Stimulated activated CD8-positive, alpha-beta memory T cell treated with anti-CD3 and anti-CD28 coated beads, Interleukin-4, amount 100 ng/mL, for 4 hours (primary cell): Measurements from ENCODE around the gene CACNA2D3.

Experiments
- DNase-seq, 2 donors: peaks; one replicate each; pipeline ENCODE4 v3.0.0-alpha.2; 2020; ENCODE audit warnings: low read depth in 2 of 2, low spot score in 1 of 2

CACNA2D3 gene

DNA sequence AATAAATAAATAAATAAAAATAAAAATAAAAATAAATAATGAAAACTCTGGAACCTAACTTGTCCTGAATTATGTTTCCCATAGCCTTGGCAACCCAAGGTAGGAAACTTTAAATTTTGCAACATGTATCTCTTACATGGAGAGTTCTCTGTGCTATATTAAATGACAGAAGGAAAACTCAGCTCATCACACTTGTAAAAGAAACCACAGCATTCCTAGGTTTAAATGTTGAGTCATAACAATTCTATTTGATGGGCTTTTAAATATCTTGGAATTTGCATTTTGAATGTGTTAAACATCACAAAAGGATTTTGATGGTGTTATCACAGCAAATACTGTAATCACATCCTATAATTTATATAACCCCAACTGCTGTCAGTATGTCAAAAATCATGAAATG is 661.3 kb downstream of the CACNA2D3 start:
- no peak for DNase-seq

DNA sequence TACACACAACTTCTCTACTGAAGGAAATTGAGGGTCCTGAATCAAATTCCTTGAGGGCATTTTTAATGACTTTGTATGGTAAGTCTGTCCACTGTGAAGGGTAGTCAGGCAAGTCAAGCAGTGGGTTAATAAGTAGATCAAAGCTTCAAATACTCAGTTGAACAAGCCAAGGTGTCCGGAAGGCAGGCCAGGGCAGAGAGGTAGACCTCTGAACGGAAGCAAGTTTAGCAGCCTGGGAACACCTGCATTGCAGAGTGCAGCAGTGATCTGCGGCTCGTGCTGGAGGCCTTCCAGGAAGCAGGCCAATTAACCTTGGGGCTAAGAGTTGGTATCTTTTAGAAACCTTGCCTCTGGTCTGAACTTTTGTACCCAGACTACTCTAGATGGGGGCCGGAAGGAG is 661.7 kb downstream of the CACNA2D3 start:
- no peak for DNase-seq

DNA sequence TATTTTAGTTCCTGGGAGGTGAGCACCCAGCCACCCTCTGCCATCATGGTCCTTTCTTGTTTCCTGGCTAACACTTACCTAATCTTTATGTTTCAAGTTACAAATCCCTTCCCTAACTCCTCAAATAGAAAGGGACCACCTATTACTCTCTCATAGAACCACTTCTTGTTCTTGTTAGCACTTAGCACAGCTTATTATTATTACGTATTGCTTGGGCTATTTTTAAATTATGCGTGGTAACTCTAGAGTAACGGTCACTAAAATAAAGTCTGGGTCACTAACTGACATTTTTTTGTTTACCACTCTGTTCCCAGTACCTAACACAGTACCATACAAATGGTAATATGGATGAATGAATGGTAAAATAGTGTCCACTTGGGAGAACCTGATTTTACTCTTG is 663.6 kb downstream of the CACNA2D3 start:
- DNase-seq = no peak

DNA sequence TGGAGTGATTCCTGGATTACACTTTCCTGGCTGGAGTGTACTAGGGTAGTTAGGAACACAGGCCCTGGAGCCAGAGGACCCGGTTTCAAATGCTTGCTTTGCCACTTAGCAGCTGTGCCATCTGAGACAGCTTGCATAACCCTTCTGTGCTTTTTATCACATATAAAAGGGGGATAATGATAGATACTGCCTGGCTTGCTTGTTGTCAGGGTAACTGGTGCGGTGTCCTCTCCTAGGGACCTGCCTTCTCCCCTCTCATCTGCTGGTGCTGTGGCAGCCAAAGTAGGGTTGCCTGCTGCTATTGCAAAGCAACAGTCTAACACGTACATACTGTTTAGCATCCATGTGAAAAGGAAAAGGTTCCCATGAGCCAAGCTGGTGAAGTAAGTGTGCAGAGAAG is 667.7 kb downstream of the CACNA2D3 start:
- no peak for DNase-seq

DNA sequence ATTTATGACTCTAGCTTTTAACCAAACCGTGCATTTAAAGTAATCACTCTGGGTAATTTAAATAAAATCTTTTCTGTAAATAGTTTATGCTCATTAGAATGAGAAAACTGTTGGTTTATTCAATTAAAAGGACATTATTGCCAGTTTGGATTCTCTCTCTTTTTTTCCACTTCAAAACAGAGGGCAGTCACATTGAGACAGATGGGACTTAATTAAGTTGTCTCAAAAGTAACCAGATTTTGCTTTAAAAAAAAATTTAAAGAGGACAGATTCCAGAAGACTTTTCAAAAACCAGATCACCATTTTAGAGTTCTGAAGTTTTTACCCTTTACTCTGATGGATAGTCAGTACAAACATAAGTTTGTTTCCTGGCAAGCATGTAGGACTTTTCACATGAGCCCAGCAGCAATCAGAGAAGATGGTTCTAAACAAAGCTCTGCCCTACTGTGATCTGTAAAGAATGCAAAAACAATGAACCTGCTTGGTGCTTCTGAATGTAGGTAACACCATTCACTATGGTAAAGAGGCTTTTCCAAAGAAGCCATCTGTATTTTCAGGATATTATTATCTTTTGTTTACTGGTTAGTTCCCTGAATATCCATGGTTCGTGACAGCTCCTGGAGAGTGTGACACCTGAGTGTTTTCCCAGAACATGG is 669.3 kb downstream of the CACNA2D3 start:
- no peak for DNase-seq

DNA sequence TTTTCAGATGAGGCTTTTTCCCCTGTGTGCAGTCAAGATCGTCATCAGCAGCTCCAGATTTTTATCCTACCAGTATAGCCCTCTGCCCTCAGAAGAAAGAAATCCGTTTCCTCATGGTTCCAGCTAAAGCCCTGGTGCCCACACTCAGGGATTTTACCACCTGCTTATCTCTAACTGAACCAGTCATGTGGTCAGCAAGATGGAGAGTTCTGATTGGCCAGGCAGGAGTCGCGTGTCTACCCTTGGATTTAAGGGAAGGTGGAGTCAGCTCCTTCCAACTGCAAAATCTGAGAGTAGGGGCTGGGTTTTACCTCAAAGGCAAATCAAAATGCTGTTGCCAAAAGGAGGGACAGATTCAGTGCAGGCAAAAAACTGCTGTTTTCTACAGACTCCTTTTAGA is 670.2 kb downstream of the CACNA2D3 start:
- no peak for DNase-seq

DNA sequence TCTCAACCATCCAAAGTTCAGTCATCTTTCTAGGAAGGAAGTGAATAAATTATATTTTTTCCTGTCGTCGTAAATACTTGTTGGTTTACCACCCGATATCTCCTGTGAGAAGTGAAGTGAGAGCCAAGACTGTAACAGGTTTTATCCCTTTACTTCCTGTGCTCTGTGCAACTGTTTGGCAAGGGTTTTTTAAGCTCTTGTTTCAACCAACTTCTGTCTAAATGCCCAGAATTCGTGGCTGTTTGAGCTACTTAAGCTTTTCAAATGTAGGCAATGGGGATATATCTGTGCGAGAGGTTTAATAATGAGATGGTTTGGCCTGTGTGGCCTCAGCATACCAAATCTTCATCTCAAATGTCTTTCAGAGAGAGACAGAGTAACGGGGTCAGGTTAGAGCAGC is 670.8 kb downstream of the CACNA2D3 start:
- no peak for DNase-seq

DNA sequence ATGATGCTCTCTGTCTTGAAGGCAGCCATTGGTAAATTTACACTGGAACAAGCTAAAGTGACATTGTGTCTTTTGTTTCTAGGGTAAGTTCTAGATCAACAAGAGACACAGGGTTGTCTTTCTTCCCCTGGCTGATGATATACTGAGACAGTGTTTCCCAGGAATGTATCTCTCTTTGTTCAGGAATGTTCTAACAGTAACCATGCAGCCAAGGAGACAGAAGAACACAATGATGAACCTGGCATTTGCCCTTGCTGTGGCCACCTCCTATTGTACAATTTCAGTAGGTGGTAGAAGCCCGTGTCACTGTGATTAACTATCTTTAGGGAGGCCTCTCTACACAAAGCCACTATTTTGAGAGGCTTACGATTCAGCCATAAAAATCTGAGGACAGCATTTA is 674.8 kb downstream of the CACNA2D3 start:
- no peak for DNase-seq

DNA sequence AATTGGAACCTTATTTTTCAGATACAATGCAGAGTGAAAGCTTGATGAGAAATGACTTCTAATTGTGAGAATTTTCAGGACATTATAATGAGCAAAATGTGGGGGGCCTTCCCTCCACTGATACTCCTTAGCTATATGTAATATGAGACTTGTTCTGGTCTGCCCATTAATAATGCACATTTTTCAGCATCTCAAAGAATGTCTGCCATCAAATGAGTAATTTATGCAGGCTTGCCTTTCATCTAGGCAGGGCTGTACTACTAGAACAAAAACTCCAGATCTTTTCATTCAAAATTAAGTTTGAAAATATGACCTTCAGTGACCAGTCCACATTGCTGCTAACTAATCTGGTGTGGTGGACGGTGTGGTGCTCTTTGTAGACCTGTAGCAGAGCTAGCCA is 678.1 kb downstream of the CACNA2D3 start:
- DNase-seq = no peak

DNA sequence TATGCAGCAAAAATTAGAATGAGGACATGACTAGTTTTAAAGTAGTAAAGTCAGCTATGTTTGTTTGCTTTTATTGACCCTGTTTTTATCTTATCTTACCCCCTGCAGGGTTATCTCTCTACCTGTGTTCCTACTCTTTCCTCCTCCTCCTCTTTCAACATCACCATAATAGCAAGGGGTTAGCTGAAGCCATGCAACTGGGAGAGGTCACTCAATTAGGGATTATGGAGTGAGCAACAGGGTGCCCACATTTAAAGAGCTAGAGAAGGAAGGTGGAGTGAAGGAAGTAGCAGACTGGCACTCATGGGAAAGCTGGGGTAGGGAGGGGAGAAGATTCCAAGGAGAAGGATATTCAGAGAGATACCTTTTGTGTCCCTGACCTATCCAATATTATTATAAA is 679.6 kb downstream of the CACNA2D3 start:
- DNase-seq = no peak

DNA sequence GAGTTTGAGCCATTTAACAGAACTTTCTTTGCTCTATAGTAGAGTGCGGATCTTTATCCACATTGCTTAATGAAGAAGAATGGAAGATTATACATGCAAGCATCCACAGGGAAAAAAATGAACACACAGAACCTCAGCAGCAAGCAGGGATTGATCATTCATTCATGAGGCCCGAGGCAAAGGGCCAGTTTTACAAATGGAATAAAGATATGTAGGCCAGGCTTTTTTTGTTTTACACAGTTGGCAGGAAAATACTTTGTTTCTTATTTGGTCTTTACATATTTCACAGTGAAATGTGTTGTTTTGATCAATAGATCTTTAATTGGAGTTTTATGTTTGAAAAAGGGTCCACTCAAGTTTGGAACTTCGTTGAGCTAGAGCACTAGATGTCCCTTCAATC is 688.0 kb downstream of the CACNA2D3 start:
- no peak for DNase-seq

DNA sequence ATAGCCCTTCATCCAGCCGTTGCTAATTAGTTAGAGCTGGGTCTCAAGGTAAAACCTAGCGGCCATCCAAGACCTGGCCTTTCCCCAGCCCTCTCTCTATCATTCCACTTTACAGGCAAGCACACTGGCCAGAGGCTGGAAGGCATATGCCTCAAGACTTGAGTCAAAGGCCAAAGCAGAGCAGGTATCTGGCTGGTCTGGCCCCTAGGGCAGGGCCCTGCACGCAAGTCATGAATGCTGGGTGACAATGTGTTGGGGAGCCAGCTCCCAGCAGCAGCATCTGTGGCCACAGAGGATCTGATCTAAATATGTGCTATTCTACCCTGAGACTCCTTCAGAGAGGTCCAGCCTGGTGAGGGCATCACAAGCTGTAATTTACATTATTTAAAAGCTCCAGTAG is 691.9 kb downstream of the CACNA2D3 start:
- no peak for DNase-seq

DNA sequence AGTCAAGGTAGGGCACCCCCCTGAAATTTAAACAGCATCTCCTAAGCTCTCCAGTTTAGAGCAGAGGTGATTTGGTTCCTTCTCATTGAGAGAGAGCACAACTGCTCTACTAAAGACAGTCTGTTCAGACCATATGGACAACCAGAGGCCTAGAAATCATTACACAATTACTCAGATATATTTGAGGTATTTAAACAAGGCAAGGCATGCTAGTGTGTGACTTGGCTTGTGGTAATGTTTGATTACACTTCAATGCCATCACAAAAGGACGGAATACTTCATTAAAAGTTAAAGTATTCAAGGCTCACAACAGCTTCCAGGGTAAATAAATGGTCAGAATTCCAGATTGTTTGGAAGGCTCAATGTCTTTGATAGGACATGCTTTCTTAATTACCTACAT is 695.3 kb downstream of the CACNA2D3 start:
- no peak for DNase-seq

DNA sequence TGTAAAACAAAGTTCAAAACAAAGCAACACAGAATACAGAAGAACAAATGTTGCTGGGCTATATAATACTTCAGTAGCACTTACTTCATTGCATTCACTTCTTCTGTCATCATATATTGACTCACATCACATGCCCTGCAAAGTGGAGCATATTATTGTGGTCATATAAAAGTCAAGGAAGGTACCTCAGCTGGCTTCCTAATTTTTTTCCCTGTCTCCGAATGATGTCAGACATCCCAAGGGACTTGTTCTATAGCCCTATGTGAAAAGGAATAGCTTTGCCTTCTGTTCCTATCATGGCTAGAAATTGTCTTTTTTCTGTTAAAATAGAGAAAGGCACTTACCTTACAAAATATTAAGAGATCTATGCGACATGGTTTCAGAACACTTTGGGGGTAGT is 696.1 kb downstream of the CACNA2D3 start:
- no peak for DNase-seq

DNA sequence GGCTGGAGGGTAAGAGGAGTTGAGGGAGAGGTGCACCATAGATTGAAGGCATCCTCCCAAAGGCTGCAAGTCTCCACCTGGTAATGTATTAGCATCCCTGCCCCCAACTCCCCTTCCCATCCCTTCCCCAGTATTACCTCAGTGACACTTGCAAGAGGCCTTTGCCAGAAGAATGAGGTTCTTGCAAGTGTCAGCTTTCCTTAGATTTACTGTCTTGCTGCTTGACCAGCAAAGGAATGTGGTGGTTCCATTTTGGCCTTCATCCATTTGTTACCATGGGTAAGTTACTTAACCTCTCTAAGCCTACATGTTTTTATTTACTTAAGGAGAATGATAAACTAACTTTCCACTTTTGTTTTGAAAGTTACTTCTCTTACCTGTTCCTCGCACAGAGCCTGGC is 696.6 kb downstream of the CACNA2D3 start:
- no peak for DNase-seq

DNA sequence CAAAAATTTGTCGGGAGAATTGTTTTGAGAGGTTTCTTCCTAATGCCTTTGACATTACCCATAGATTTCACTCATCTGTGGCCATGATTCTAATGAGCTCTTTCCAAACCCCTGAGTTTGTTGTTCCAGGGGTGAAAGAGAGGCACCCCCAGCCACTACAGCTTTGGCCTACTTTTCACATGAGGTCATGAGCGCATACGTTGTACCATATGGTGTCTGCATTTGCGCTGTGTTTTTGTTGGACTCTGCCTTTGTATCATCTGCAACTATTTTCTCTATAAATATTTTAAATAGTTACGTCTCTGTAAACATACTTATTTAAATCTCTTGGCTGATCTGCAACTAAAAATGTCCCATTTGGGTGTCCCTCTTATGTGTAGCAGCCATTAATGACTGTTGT is 697.6 kb downstream of the CACNA2D3 start:
- DNase-seq = no peak

DNA sequence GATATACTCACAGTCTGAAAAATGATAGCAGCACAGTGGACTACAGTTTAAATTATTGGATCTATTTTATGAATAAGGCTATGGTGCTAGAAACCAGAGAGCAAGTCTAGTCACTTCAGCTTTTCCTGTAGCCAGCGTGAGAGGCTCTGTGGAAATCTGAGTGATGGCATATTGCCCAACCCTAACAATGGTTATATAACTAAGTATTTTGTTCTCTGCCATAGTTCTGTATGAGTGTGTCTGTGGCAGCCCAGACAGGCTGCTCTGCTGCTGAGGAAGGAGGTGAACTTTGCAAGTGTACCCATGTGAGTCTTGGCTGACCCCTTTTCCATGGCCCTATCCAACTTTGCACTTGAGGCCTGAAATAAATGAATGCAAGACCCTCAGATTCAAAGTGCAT is 699.9 kb downstream of the CACNA2D3 start:
- no peak for DNase-seq

DNA sequence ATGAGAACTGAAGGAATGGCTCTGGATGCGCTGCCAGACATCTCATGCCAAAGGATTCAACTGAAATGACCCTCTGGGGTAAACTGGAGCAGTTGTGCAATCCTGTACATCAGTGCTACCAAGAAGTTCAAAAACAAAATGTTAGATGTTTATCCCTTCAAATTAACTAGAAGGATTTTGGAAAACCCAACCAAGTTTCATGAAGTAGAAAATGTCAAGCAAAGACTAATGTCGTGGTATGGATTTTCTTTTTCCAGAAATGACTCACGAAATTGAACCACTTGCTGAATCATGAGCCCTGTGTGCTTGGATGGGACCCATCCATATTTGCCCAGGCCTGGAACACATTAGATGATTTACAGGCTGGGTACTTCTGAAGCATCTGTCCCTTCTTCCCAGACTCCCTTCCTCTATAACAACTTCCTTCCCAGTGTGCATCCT is 703.9 kb downstream of the CACNA2D3 start:
- DNase-seq = no peak

DNA sequence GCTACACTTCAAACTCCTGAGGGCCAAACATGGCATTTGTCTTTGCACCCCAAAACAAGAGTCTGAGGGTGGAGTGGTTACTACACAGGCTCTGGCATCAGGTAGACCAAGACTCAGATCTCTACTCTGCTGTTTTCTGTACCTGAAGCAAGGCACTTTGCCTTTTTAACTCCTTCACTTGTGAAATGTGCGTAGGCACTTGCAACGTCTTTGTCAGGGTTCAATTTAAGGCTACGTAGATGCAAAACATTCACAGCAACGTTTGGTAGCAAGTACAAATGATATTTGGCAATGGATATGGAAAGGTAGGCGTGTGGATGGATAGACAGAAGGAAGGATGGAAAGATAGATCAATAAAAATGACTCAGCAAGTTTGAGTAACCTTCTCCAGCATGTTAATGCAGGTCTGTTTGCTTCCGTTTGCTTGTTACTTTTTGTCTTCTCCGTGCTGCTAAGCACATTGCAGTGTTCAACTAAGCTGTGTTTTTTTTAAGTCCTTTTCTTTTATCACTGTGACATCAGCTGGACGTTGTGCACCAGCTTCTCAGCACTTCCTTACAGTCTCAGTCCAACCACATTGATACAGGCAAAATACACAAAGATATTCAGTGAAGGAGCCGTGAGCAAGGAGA is 704.8 kb downstream of the CACNA2D3 start:
- no peak for DNase-seq

DNA sequence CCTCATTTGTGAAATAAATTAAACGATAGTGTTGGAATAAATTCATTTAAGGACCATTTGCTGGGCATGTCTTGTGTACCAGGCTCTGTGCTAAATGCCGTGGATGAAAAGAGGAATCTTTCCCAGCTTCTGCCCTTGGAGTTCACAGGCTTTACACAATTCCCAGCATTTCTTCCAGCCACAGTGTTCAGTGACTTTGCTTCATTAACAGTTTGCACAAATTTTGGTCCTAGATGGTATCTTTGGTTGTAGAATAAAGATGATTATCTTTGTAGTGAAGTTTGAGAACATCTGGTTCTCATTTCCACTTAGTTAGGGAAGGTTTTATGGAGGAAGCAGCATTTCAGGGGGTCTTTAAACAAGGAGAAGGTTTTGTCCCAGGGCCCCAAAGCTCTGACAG is 705.4 kb downstream of the CACNA2D3 start:
- no peak for DNase-seq

DNA sequence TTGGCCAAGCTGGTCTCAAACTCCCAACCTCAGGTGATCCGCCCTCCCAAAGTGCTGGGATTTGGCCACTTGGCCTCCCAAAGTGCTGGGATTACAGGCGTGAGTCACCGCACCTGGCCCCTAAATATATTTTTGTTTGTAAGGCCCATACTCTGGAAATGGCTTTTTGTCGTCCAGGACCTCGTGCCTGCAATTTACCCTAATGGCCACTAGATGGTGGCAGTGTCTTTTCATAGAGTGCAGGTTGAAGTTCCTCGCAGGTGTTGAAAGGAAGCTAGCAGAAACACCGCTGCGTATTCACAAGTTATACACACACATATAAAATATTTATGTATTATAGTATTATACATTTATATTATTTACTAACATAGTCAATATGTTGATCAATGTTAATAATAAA is 708.3 kb downstream of the CACNA2D3 start:
- no peak for DNase-seq

DNA sequence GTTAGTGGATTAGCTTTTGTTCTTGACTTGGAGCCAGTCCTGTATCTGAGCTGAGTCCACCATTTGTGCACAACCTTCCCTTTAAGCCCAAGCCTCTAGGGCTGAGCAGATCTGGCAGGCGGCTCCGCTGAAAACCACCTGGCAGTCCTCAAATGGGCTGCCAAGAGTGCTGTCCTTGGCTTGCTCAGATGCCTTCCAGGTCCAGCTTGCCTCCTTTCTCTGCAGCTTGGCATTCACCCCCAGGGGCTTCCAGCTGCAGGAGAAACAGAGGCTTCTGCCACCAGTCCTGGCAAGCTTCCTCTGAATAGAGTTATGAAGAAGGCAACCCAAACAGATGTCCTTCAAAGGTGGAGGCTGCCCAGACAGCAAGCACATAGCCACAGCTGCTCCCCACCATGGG is 708.8 kb downstream of the CACNA2D3 start:
- no peak for DNase-seq

DNA sequence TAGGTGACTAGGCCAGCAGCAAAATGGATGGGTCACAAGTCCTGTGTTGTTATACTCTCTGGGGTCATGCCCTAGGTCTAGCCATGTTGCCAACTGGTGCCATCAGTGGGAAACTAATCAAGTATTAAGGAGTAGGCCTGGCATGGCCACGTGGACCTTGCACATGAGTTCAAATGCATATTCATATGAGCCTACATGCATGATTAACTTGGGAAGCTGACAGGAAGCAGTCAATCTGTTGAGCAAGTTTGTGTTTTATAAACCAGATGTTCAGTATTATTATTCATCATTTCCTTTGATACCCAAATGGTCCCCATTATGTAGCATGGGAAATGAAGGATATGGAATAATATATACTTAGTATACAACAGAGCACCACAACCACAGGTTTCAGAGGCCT is 710.5 kb downstream of the CACNA2D3 start:
- no peak for DNase-seq
